ENCODE measurements around the gene ACR. TPM values are rescaled to one million over a fixed set of nuclear protein-coding genes. Genes with fewer than 3 reads are reported as not detected.
"Not testable (repeated sequence)": the region's sequence is repeated elsewhere in the genome, so short reads cannot be mapped to it uniquely, and the experiment has no call there.

The ACR gene
- polyA plus RNA-seq, 12 donors, result 0.15 to 0.58 (median 0.32) TPM; not detected in 5

DNA sequence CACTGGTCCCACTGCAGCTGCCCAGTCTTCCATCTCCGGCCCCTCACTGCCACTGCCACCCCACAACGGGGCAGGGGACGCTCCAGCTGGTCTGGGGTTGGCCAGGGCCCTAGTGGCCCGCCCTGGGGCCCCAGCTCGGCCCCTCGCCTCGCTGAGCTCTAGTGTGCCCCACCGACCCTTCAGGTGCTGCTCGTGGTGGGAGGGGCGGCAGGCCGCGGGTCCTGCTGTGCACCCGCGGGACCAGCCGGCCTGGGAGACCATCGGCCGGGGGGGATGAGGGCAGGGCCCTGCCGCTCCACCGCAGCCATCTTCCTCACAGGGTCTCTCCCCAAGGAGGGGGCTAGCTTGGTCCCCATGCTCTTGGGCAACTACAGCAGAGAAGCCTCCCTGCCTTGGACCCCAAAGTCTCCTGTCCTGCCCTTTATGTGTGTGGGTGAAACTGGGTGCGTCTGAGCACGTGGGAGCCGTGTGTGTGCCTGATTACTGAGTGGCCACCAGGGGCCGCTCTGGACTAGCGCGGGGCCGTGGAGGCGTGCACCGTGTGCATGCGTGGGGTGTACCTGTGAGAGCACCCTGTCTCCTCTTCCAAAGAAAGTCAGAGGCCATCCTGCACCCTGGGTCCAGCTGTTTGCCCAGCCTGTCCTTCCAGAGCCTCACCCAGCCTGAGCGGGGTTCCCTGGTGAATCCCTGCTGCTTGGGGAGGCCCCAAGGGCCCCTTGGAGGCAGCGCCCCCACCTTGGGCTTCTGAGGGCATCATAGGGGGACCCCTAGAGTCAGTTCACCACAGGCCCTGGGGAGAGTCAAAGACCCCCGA, 6.0 kb upstream of the ACR start:
- no peak for DNase-seq

DNA sequence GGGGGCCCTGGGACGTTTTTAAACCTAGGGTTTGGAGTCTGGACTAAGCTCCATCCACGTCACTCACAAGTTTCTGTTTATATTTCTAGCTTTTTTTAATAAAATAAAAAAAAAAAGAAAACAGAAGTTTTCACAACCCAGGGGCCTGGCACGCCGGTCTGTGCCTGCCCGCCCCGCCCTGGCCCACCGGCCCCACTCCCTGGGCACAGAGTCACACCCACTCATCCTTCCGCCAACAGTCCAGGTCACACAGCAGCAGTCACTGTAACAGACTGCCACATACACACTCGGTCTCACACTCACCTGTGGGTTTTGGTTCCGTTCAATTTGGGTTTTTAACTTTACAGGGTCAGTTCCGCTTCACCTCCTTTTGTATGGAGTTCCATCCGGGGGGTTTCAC, 5.3 kb upstream of the ACR start:
- no peak for DNase-seq

DNA sequence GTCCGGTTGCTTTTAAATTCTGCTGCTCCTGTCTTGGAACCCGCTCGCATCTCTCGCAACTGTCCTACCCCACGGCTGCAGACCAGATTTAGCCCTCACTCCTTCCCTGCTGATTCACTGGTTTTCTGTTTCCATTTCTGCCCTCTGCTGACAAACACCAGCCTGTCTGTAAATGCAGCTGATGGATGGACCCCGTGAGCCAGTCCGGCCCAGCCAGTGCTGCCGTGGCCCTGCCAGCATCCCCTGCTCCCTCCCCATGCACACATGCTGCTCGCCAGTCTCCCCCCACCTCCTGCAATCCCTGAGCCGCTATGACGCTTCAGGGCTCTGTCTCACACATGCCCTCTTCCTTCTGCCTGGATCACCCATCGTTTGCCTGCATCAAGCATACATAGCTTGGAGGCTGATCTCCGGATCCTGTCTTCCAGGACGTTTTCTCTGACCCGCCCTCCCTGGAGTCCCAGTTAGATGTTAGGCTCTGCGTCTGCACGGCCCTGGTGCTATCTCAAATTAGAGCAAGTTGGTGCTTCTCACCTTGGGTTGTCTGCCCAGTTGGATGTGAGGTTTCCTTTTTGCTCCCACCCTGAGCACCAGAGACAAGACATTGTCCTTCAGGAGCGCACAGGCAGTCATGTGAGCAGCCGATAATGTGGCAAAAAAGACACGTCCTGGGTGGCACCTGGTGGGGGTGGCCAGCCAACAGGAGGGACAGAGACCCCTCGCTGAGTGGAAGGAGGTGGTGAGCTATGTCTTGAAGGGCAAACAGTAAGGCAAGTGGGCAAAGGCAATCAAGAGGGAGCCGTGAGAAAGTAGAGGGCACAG, 4.3 kb upstream of the ACR start:
- DNase-seq, result no peak

DNA sequence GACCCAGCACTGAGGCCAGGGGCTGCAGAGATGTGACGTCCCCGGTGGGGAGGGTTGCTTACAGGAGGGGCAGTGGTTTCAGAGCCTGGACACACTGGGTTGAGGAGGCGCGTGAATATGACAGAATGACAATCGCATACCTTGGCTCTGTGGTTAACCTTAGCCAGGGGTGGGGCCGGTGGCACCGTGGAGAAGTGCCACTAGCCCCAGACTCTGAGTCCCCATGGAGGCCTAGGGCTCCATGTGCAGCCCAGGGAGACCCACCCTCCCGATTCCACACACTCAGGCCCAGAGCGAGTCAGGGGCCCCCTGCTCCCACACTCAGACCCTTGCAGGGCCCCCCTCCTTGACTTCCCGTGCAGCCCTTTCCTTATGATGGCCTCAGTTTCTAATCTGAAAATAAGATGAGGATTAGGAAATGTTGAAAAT, 3.6 kb upstream of the ACR start:
- no peak for DNase-seq

DNA sequence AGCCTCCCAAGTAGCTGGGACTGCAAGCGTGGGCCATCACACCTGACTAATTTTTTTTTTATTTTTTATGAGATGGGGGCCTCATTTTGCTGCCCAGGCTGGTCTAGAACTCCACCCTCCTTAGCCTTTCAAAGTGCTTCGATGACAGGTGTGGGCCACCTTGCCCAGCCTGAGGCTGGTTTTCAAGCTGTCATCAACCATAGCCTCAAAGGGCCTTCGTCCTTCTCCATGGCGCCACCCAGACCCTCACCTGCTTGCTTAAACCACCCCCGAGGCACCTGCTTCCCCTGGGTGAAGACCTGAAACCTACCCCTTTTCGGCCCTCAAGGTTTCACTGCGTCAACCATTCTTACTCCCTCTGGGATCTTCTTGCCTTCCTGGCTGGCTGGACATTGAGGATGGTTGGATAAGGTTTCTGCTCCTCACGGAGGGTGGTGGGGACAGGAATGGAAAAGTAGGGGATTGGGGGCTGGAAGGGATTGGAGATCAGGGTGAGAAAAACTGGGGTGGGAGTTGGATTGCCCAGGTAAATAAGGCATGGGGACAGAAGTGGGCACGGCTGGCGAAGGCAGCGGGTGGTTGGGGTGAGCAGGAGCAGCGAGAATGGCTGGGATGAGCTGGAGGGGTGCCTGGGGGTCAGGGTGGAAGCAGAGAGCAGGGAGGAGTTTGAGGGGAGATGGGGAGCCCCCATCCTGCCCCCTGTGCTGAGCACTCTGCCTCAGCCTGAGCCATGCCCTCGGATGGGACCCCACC, 2.8 kb upstream of the ACR start:
- DNase-seq, result no peak

DNA sequence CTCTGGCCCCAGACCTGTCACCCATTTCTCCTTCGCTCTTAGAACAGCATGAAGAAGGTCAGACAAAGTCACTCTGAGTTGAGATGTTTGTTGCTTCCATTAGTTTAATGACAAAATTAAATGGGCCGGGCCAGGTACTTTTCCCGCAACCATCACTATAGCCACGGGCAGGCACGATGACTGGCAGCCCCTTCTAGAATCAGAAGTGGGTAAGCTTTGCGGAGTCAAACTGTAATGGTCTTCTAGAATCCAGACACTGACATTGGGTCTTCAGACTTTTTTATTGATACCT, 2.3 kb upstream of the ACR start:
- DNase-seq, result no peak

DNA sequence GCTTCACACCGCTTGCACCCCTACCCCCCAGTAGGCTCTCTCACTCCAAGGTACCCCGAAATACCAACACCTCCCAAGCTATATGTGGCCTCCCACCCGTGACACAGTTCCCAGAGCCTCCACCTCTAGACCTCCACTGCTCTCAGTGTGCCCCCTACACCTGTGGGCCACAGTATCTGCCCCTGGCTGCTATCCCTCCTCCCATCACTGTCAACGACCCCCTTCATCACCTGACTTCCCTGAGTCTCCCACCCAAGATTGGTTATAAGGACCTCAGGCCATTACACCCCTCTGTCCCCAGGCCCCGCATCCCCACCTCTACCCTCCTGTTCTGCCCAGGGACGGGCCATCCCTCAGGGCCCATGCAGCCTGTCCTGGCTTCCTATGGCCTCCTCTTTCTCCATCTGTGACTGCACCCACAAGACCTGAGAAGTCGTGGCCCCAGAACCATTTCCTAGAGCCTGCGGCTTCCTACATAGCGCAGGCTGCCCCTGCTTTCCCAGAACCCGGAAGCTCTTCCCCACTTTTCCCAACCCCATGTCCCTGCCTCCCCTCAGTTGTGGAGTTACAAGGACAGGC, 734 bp downstream of the ACR start:
- DNase-seq, result no peak

DNA sequence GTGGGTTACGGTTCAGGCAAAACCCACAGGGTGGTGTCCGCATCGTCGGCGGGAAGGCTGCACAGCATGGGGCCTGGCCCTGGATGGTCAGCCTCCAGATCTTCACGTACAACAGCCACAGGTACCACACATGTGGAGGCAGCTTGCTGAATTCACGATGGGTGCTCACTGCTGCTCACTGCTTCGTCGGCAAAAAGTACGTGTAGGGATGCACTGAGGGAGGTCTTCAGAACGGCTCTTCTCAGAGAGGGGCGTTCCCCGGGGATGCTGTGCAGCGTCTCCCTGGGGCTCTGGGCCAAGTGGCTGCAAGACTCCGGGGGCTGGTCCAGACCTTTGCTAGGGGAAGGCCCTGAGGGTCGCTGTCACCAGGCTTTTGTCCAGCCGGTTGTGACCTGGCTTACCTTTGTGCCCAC, 1.3 kb downstream of the ACR start:
- DNase-seq, result no peak

DNA sequence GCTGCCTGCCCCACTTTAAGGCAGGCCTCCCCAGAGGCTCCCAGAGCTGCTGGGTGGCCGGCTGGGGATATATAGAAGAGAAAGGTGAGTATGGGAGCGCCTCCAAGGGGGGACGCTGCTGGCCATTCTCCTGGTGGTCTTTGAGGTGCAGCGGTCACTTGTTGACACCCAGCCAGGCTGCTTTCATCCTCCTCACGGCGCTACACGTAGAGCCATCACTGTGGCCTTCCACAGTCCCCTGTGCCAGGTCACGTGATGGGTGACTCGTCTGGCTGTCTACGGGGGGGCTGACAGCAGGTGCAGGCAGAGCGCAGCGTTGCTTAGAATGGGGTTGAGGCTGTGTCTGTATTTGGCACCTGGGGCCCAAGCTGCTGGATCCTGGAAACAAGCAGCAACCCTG, 1.9 kb downstream of the ACR start:
- DNase-seq, result no peak

DNA sequence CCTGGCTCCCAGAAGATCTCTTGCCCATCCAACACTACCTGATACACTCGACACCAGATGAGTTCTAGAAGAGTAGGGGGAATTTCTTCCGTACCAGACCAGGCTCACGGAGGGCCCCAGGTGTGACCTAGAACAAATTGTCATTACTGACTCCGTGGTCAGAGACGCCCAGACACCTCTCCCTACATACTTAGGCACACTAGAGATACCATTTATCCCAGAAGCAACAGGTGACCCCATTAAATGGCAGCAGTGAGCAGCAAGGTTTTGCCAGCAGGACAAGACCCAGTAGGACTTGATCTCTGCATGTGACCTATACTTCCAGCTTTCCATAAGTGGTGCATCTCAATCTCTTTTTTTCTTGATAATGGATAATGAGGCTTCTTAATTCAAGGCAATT, 2.7 kb downstream of the ACR start:
- DNase-seq, result not testable (repeated sequence)

DNA sequence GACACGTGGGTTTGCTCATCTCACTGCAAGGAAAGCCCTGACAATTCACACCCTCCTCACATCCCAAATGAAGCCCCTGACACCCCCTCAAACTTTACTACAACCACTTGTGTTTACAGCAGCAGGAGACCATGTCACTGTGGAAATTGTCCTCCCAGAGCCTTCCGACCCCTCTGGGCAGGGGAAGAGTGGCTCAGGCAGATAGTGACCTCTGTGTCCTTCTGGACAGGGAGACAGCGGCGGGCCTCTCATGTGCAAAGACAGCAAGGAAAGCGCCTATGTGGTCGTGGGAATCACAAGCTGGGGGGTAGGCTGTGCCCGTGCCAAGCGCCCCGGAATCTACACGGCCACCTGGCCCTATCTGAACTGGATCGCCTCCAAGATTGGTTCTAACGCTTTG, 6.4 kb downstream of the ACR start:
- not testable (repeated sequence) for DNase-seq

DNA sequence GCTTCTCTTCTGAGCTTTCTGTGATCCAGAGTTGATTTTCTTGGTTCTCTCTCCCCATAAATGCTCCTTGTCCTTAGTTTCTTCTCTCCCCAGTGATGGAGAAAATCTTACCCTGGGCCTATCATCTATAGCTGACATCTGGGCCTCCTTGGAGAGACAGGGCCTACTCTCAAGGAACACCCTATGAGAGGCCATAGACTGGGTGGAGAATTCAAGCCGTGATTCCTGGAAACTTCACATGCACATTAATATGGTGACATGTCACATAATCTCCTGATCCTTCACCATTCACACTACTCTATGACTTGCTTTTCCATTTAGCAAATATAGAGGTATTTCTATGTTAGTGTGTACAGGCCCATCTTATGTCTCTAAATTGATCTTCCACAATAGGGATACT, 9.5 kb downstream of the ACR start:
- not testable (repeated sequence) for DNase-seq

DNA sequence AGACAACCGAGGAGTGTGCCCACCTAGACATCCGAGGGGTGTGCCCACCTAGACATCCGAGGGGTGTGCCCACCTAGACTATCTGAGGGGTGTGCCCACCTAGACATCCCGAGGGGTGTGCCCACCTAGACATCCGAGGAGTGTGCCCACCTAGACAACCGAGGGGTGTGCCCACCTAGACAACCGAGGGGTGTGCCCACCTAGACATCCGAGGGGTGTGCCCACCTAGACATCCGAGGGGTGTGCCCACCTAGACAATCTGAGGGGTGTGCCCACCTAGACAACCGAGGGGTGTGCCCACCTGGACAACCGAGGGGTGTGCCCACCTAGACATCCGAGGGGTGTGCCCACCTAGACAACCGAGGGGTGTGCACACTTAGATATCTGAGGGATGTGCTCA, 10.6 kb downstream of the ACR start:
- not testable (repeated sequence) for DNase-seq

DNA sequence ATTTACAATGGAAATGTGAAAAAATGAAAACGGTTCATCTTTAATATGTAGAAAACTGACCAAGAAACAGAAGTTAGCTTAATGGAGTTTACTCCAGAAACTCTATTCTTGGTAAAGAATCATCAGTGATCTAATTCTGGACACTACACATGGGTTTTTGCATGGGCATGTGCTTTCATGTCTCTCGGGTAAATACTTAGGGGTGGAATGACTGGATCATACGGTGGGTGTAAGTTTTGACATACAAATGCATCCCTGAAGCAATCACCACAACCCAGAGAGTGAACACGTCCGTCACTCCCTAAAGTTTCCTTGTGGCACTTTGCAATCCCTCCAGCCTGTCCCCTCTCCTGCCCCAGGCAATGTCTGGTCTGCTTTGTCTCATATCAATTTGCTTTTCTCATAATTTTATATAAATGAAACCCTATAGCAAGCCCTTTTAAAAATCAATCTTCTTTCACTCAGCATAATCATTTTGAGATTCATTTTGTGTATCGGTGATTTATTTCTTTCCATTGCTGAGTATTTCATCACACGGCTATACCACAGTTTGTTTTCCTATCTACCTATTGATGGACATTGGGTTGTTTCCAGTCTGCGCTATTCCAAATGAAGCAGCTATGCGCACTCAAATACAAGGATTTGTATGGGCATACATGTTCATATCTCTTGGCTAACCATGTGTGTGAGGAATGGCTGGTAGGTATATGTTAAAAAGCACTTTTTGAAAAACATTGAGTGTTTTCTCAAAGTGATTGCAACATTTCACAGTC, 11.5 kb downstream of the ACR start:
- DNase-seq, result not testable (repeated sequence)

DNA sequence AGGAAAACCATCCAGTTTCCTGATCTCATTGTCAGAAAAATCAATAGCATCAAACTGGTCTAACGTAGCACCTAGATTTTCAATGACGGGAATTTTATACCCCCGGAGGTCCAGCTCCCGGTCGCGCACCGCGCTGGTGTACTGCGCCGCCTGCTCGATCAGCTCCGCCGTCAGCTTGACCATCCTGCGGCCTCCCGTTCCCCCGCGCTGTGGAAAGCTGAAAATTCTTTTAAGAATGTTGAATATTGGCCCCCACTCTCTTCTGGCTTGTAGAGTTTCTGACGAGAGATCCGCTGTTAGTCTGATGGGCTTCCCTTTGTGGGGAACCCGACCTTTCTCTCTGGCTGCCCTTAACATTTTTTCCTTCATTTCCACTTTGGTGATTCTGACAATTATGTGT, 17.2 kb downstream of the ACR start:
- not testable (repeated sequence) for DNase-seq

DNA sequence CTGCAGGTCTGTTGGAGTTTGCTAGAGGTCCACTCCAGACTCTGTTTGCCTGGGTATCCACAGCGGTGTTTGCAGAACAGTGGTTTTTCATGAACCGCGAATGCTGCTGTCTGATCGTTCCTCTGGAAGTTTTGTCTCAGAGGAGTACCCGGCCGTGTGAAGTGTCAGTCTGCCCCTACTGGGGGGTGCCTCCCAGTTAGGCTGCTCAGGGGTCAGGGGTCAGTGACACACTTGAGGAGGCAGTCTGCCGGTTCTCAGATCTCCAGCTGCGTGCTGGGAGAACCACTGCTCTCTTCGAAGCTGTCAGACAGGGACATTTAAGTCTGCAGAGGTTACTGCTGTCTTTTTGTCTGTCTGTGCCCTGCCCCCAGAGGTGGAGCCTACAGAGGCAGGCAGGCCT, 18.4 kb downstream of the ACR start:
- not testable (repeated sequence) for DNase-seq

DNA sequence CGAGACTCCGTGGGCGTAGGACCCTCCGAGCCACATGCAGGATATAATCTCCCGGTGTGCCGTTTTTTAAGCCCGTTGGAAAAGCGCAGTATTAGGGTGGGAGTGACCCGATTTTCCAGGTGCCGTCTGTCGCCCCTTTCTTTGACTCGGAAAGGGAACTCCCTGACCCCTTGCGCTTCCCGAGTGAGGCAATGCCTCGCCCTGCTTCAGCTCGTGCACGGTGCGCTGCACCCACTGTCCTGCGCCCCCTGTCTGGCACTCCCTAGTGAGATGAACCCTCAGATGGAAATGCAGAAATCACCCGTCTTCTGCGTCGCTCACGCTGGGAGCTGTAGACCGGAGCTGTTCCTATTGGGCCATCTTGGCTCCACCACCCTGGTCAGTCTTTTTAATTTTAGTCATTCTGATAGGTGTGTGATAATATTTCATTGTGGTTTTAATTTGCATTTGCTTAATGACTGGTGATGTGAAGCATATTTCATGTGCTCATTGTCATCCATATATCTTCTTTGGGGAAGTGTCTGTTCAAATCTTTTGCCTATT, 19.0 kb downstream of the ACR start:
- DNase-seq, result not testable (repeated sequence)

DNA sequence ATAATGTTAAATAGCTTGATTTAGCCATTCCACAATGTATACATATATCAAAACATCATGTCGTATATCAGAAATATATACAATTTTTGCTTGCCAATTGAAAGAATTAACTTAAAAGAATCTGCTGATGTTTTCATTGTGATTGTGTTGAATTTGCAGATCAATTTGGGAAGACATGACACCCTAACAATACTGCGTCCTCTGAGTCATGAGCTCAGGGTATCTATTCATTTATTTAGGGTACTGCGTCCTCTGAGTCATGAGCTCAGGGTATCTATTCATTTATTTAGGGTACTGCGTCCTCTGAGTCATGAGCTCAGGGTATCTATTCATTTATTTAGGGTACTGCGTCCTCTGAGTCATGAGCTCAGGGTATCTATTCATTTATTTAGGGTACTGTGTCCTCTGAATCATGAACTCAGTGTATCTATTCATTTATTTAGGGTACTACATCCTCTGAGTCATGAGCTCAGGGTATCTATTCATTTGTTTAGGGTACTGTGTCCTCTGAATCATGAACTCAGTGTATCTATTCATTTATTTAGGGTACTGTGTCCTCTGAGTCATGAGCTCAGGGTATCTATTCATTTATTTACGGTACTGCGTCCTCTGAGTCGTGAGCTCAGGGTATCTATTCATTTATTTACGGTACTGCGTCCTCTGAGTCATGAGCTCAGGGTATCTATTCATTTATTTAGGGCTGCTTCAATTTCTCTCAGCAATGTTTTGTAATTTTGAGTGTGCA, 21.8 kb downstream of the ACR start:
- not testable (repeated sequence) for DNase-seq

DNA sequence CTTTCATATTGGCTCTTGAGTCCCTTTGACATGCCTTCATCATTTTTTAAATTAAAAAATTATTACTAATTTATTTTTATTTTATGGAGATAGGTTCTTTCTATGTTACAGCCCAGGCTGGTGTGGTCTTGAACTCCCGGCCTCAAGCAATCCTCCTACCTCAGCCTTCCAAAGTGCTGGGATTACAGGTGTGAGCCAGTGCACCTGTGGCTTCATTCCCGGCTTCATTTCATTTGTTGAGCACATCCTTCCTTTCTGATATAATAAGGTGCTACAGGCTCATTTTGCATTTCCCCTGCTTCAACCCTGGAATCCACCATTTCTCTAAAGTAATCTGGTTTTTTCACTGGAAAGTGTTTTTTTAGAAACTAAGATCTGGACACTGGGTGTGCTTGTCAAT, 23.8 kb downstream of the ACR start:
- DNase-seq, result not testable (repeated sequence)

DNA sequence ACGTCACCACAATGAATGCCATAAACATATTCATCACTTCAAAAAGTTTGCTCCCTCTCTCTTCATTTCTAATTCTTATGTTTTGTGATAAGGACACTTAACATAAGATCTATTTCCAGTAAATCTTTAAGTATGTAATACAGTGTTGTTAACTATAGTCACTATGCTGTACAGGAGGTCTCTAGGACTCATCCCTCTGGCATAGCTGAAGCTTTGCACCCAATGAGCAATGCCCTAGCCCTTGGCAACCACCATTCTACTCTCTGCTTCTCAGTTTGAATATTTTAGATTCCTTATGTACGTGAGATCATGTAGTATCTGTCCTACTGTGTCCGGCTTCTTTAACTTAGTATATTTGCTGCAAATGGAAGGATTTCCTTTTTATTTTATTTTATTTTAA, 26.3 kb downstream of the ACR start:
- not testable (repeated sequence) for DNase-seq

Data from muscle of arm (tissue), 12 donors.